Hepatocyte (in vitro differentiated cells): ENCODE data around the gene SH3BP1. TPM values are rescaled to one million over a fixed set of nuclear protein-coding genes. Genes with fewer than 3 reads are reported as not detected.

ENCODE experiments used
- DNase-seq: peaks from one replicate; pipeline ENCODE4 v3.0.0-alpha.2; 2016; ENCODE audit warnings: low spot score
- H2AFZ ChIP-seq: fragments of 200-600 bp; sonication (generic); 2 replicates; pipeline ENCODE4 v1.6.0; 2016; ENCODE audit warnings: antibody characterized with exemption, mild to moderate bottlenecking
- H3K27ac ChIP-seq: fragments of 200-600 bp; sonication (generic); 2 replicates; pipeline ENCODE4 v1.5.1; 2016; ENCODE audit warnings: mild to moderate bottlenecking
- H3K27me3 ChIP-seq: fragments of 200-600 bp; sonication (generic); 2 replicates; pipeline ENCODE4 v1.6.1; 2016
- H3K36me3 ChIP-seq: fragments of 200-600 bp; sonication (generic); replicated peaks from 2 replicates; pipeline ENCODE4 v1.5.1; 2016; ENCODE audit warnings: low read depth; ENCODE audit not compliant: insufficient read depth
- H3K4me1 ChIP-seq: fragments of 200-600 bp; sonication (generic); 2 replicates; pipeline ENCODE4 v1.5.1; 2016; ENCODE audit warnings: mild to moderate bottlenecking, moderate library complexity; ENCODE audit not compliant: insufficient read depth
- H3K4me2 ChIP-seq: fragments of 200-600 bp; sonication (generic); 2 replicates; pipeline ENCODE4 v1.6.0; 2016
- H3K4me3 ChIP-seq: fragments of 200-600 bp; sonication (generic); 2 replicates; pipeline ENCODE4 v1.5.1; 2016; ENCODE audit warnings: mild to moderate bottlenecking
- H3K79me2 ChIP-seq: fragments of 200-600 bp; sonication (generic); 2 replicates; pipeline ENCODE4 v1.6.0; 2017; ENCODE audit warnings: mild to moderate bottlenecking
- H3K9me2 ChIP-seq: fragments of 200-600 bp; sonication (generic); replicated peaks from 2 replicates; pipeline ENCODE4 v1.6.0; 2017; ENCODE audit warnings: mild to moderate bottlenecking; ENCODE audit not compliant: insufficient read depth
- H3K9me3 ChIP-seq: fragments of 200-600 bp; sonication (generic); 2 replicates; pipeline ENCODE4 v1.5.1; 2016; ENCODE audit warnings: low read depth, mild to moderate bottlenecking
- H4K20me1 ChIP-seq: fragments of 200-600 bp; sonication (generic); 2 replicates; pipeline ENCODE4 v1.6.0; 2016; ENCODE audit warnings: mild to moderate bottlenecking; ENCODE audit not compliant: insufficient read depth, poor library complexity, severe bottlenecking
- EZH2 ChIP-seq: fragments of 200-600 bp; sonication (generic); IDR thresholded peaks from 2 replicates; pipeline ENCODE4 v1.6.1; 2016; ENCODE audit warnings: antibody characterized with exemption, mild to moderate bottlenecking, borderline replicate concordance
- EZH2phosphoT487 ChIP-seq: fragments of 200-600 bp; sonication (generic); IDR thresholded peaks from one replicate; pipeline ENCODE4 v1.6.1; 2018; ENCODE audit warnings: antibody characterized with exemption, mild to moderate bottlenecking, low read depth, moderate library complexity; ENCODE audit not compliant: unreplicated experiment, severe bottlenecking
- WGBS: methylation state at CpG from one replicate; pipeline ENCODE4 v1.1.6; 2016; ENCODE audit warnings: low lambda C conversion rate; ENCODE audit errors: missing lambda C conversion rate; 5-methylcytosine and 5-hydroxymethylcytosine counted together
- polyA plus RNA-seq: library from polyadenylated mRNA; unstranded; fragments of >200 nt; fragmentation: Nextera tagmentation; extraction: Ambion mirVana; gene quantifications from 2 replicates; pipeline ENCODE4 v1.2.1, GENCODE V29; 2016
- total RNA-seq: library from RNA; depleted of rRNA; stranded (reverse); fragments of >200 nt; gene quantifications from 2 replicates; pipeline ENCODE4 v1.2.3, GENCODE V29; 2014
- TF ChIP-seq, protein P1 (sequence below): fragments of 200-600 bp; sonication (generic); IDR thresholded peaks from 2 replicates; pipeline ENCODE4 v1.5.1; 2016; ENCODE audit warnings: antibody characterized with exemption, mild to moderate bottlenecking; ENCODE audit not compliant: poor library complexity

SH3BP1 gene
- total and polyA plus RNA-seq, 2 experiments from 2014 or later = 12.3 to 14.0 TPM

DNA sequence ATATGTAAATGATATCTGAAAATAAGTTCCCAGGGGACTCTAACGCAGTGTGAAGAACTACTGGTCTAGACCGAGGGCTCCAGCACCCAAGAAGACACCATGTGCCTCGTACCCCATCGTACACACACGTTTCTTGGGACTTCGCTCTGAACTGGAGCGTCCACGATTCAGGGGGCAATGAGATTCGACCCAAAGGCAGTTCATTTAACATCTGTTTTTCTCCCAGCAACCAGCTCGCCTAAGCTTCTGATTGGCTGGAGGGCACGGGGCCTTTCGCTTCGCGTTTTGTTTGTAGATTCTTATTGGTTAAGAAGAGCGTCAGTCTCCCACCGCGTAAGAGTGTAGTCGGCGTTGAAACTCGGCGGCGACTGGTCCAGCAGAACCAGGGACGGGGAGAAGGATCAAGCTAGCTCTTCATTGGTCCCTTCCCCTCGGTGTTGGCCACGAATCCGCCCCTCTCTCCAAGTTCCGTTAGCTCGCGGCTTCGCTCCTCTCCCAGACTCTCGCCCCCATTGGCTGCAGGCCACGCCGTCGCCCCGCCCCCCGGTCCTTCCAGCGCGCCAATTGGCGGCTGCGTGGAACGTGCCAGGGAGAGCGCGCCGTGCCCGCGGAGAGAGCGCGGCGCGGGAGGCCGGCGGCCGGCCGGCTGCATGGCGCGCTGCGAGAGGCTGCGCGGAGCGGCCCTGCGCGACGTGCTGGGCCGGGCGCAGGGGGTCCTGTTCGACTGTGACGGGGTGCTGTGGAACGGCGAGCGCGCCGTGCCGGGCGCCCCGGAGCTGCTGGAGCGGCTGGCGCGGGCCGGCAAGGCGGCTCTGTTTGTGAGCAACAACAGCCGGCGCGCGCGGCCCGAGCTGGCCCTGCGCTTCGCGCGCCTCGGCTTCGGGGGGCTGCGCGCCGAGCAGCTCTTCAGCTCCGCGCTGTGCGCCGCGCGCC lies 18.9 kb downstream of the SH3BP1 start, which contains the start of gene PDXP:
TSS of gene PDXP (plus strand) at position 591 of the 933 bp plus-strand sequence. CDS start at position 651, 60 bp downstream.
- H3K36me3 ChIP-seq = no peaks in the 10 kb centered on the region
- peak within 1 kb of the TSS; percentile 1 for H2AFZ ChIP-seq
- TF ChIP-seq EZH2 (no peak), EZH2phosphoT487 (no peak)
- TF ChIP-seq, protein P1, sequence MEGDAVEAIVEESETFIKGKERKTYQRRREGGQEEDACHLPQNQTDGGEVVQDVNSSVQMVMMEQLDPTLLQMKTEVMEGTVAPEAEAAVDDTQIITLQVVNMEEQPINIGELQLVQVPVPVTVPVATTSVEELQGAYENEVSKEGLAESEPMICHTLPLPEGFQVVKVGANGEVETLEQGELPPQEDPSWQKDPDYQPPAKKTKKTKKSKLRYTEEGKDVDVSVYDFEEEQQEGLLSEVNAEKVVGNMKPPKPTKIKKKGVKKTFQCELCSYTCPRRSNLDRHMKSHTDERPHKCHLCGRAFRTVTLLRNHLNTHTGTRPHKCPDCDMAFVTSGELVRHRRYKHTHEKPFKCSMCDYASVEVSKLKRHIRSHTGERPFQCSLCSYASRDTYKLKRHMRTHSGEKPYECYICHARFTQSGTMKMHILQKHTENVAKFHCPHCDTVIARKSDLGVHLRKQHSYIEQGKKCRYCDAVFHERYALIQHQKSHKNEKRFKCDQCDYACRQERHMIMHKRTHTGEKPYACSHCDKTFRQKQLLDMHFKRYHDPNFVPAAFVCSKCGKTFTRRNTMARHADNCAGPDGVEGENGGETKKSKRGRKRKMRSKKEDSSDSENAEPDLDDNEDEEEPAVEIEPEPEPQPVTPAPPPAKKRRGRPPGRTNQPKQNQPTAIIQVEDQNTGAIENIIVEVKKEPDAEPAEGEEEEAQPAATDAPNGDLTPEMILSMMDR = no peak
- no peaks in the 10 kb centered on the region for H3K9me2 ChIP-seq
- H3K4me1 ChIP-seq = peaks cover 30% of the 10 kb centered on the region
- peak within 1 kb of the TSS; percentile 72 for H3K4me3 ChIP-seq
- under 1% methylated on average over 72 of the region's 101 CpGs for WGBS
- H3K79me2 ChIP-seq = peaks cover 41% of the 10 kb centered on the region
- H3K9me3 ChIP-seq = no peaks in the 10 kb centered on the region
- DNase-seq = peak; percentile 99
- peaks cover 6% of the 10 kb centered on the region for H4K20me1 ChIP-seq
- peak within 1 kb of the TSS; percentile 78 for H3K27ac ChIP-seq
- H3K4me2 ChIP-seq = peak within 1 kb of the TSS; percentile 96
- H3K27me3 ChIP-seq = no peaks in the 10 kb centered on the region

DNA sequence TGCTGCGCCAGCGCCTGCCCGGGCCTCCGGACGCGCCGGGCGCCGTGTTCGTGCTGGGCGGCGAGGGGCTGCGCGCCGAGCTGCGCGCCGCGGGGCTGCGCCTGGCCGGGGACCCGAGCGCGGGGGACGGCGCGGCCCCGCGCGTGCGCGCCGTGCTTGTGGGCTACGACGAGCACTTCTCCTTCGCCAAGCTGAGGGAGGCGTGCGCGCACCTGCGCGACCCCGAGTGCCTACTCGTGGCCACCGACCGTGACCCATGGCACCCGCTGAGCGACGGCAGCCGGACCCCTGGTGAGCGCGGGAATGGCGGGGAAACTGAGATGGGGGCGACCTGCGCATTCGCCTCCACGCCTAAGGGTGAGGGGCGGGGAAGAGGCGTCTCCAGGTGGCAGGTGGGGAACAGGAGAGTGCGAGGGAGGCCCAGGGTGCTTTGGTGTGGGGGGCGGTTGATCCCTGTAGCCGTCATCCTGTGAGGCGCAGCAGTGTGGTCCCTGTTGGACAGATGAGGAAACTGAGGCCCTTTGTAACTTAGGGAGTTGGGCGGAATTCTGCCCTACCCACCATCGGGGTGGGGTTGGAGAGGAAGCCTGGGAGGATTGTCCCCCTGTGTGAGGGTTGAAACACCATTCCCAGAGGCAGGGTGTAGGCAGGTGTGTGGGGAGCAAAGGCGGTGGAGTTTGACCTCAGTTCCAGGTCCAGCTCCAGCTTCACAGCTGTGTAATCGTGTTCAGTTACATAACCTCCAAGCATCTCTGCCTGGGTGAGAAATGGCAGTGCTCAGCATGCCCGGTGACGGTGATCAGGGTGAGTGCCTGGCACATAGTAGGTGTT lies 19.8 kb downstream of the SH3BP1 start:
- no peak overlapping the region for H2AFZ ChIP-seq
- no peaks in the 10 kb centered on the region for H3K36me3 ChIP-seq
- WGBS = 5% methylated on average over 66 of the region's 68 CpGs
- H3K4me2 ChIP-seq = peak overlapping the region; percentile 96
- H3K9me3 ChIP-seq = no peaks in the 10 kb centered on the region
- peaks cover 6% of the 10 kb centered on the region for H4K20me1 ChIP-seq
- H3K4me3 ChIP-seq = peak overlapping the region; percentile 72
- TF ChIP-seq EZH2phosphoT487 (no peak), EZH2 (no peak)
- TF ChIP-seq, protein P1 = no peak
- peak; percentile 77 for DNase-seq
- peaks cover 49% of the 10 kb centered on the region for H3K79me2 ChIP-seq
- no peaks in the 10 kb centered on the region for H3K27me3 ChIP-seq
- no peaks in the 10 kb centered on the region for H3K9me2 ChIP-seq
- H3K27ac ChIP-seq = peak overlapping the region; percentile 78
- peaks cover 30% of the 10 kb centered on the region for H3K4me1 ChIP-seq

DNA sequence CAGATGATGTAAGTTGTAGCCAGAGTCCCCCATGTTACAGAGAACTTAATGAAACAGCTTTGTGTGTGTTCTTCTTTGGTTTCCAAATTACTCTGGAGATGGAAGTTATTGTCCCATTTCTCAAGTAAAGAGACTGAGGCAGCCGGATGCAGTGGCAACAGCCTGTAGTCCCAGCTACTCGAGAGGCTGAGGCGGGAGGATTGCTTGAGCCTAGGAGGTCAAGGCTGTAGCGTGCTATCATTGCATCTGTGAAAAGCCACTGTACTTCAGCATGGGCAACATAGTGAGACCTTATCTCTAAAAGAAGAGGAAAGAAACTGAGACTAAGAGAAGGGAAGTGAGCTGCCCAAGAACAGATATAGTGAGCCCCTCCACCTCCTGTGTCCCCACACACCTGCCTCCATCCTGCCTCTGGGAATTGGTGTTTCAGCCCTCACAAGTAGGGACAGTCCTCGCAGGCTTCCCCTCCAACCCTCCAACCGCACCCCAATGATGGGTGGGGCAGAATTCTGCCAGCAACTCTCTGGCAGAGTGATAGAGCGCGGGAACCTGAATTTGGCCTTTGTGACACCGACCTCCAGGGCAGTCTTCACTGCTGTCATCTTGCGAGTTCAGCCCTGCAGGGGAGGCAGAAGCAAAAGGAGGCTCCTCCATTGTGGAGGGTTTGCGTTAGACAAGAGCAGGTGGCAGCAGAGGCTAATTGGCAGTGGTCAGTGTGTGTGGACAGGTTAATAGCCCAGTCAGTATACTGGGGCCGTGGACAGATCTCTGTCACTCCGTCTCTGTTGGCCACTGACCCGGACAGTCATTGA lies 20.6 kb downstream of the SH3BP1 start:
- Histone ChIP-seq H3K4me3 (no peak overlapping the region), H3K4me1 (peaks cover 28% of the 10 kb centered on the region), H3K36me3 (no peaks in the 10 kb centered on the region), H3K4me2 (peak overlapping the region; percentile 96), H3K9me3 (no peaks in the 10 kb centered on the region), H3K9me2 (no peaks in the 10 kb centered on the region), H4K20me1 (peaks cover 6% of the 10 kb centered on the region), H3K79me2 (peaks cover 58% of the 10 kb centered on the region), H3K27me3 (no peaks in the 10 kb centered on the region), H3K27ac (peak overlapping the region; percentile 82), H2AFZ (no peak overlapping the region)
- TF ChIP-seq EZH2 (no peak), EZH2phosphoT487 (no peak)
- TF ChIP-seq, protein P1 = no peak
- 84% methylated on average over 14 of the region's 14 CpGs for WGBS
- DNase-seq = no peak
